Prostate gland (tissue), 2 donors: ENCODE results near the gene PARVB.
"Not testable (repeated sequence)": the region's sequence is repeated elsewhere in the genome, so short reads cannot be mapped to it uniquely, and the experiment has no call there.

Experiments
- CTCF ChIP-seq, 4 experiments: fragments of 200-600 bp in 2 of 4; fragments of 450-650 bp in 2 of 4; sonication (generic) in 2 of 4; IDR thresholded peaks; 1 replicate in 3 of 4; 2 replicates in 1 of 4; pipeline ENCODE4 v1.5.1; 2016 to 2019; ENCODE audit warnings: antibody characterized with exemption in 4 of 4, mild to moderate bottlenecking in 2 of 4, moderate library complexity in 2 of 4
- POLR2AphosphoS5 ChIP-seq: sonication (generic); formaldehyde crosslinking; IDR thresholded peaks from one replicate; pipeline ENCODE4 v1.6.1; 2017; ENCODE audit warnings: antibody characterized with exemption

GRCh38 chr22:44056649-44057048, 32.5 kb downstream of the PARVB start:
- not testable (repeated sequence) for TF ChIP-seq CTCF (IDR thresholded peaks at IDR 0.05); POLR2AphosphoS5
